Measurements from ENCODE around the gene HGFAC.

Gene HGFAC

GRCh38 chr4:3421470-3421869 is 20.3 kb upstream of the HGFAC start:
- Histone ChIP-seq H3K9me2 (replicated peaks; ENCODE audit: control insufficient read depth, low read length) (no peaks in the 10 kb centered on the region), H3K79me2 (ENCODE audit: control insufficient read depth, low read length) (no peaks in the 10 kb centered on the region), H3K27me3 (ENCODE audit: control insufficient read depth, low read length) (no peaks in the 10 kb centered on the region), H3K4me1 (ENCODE audit: control insufficient read depth, low read length) (no peaks in the 10 kb centered on the region), H3K4me3 (ENCODE audit: low read length) (no peak overlapping the region), H3K27ac (ENCODE audit: low read depth, low read length) (no peak overlapping the region), H3K36me3 (ENCODE audit: control insufficient read depth, low read length) (no peaks in the 10 kb centered on the region), H3F3A (ENCODE audit: control insufficient read depth, insufficient read depth) (no peaks in the 10 kb centered on the region), H4K20me1 (ENCODE audit: control insufficient read depth, insufficient read depth, low read depth, low read length) (no peaks in the 10 kb centered on the region), H3K4me2 (ENCODE audit: low read length) (no peak overlapping the region), H3K9me3 (ENCODE audit: control insufficient read depth, insufficient read depth, low read length) (no peaks in the 10 kb centered on the region)
- TF ChIP-seq, protein P1, sequence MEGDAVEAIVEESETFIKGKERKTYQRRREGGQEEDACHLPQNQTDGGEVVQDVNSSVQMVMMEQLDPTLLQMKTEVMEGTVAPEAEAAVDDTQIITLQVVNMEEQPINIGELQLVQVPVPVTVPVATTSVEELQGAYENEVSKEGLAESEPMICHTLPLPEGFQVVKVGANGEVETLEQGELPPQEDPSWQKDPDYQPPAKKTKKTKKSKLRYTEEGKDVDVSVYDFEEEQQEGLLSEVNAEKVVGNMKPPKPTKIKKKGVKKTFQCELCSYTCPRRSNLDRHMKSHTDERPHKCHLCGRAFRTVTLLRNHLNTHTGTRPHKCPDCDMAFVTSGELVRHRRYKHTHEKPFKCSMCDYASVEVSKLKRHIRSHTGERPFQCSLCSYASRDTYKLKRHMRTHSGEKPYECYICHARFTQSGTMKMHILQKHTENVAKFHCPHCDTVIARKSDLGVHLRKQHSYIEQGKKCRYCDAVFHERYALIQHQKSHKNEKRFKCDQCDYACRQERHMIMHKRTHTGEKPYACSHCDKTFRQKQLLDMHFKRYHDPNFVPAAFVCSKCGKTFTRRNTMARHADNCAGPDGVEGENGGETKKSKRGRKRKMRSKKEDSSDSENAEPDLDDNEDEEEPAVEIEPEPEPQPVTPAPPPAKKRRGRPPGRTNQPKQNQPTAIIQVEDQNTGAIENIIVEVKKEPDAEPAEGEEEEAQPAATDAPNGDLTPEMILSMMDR (IDR thresholded peaks at IDR 0.05; ENCODE audit: low read depth, low read length, poor library complexity, severe bottlenecking), result no peak
- TF ChIP-seq EZH2phosphoT487 (IDR thresholded peaks at IDR 0.05; ENCODE audit: borderline replicate concordance, low read length), result no peak

GRCh38 chr4:3422241-3422801 is 19.4 kb upstream of the HGFAC start:
- Histone ChIP-seq H3K36me3 (ENCODE audit: control insufficient read depth, low read length) (no peaks in the 10 kb centered on the region), H3K9me2 (replicated peaks; ENCODE audit: control insufficient read depth, low read length) (no peaks in the 10 kb centered on the region), H3K27me3 (ENCODE audit: control insufficient read depth, low read length) (no peaks in the 10 kb centered on the region), H3K4me3 (ENCODE audit: low read length) (no peak overlapping the region), H3F3A (ENCODE audit: control insufficient read depth, insufficient read depth) (no peaks in the 10 kb centered on the region), H3K9me3 (ENCODE audit: control insufficient read depth, insufficient read depth, low read length) (no peaks in the 10 kb centered on the region), H3K4me1 (ENCODE audit: control insufficient read depth, low read length) (no peaks in the 10 kb centered on the region), H4K20me1 (ENCODE audit: control insufficient read depth, insufficient read depth, low read depth, low read length) (0 out of 2 replicates have a peak, but pooled peaks cover 4% of the 10 kb centered on the region), H3K79me2 (ENCODE audit: control insufficient read depth, low read length) (no peaks in the 10 kb centered on the region), H3K27ac (ENCODE audit: low read depth, low read length) (no peak overlapping the region), H3K4me2 (ENCODE audit: low read length) (no peak overlapping the region)
- no peak for TF ChIP-seq EZH2phosphoT487 (IDR thresholded peaks at IDR 0.05; ENCODE audit: borderline replicate concordance, low read length)
- TF ChIP-seq, protein P1 (IDR thresholded peaks at IDR 0.05; ENCODE audit: low read depth, low read length, poor library complexity, severe bottlenecking), result no peak

DNA sequence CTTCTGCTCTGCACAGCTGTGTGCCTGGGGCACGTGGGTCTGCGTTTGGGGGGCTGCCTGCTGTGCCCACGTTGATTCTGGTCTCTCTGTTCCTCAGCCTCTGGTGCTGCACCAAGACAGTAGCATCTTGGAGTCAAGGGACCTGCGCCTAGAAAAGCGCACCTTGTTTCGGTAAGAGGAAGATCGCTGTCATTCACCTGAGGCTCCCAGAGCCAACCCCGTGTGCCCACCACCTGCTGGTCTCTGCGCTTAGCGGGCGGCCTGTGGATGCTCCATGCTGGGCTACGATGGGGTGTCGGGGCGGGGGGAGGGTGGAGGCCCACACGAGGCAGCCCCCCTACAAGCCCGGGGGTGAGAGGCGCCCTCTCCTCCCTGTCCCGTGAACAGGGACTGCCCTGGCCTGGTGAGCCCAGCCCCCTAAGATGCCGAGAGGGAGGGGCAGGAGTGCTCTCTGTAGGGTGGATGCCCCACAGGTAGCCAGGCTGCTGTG is 18.9 kb upstream of the HGFAC start:
- no peaks in the 10 kb centered on the region for H3K27me3 ChIP-seq (ENCODE audit: control insufficient read depth, low read length)
- TF ChIP-seq, protein P1 (IDR thresholded peaks at IDR 0.05; ENCODE audit: low read depth, low read length, poor library complexity, severe bottlenecking), result no peak
- TF ChIP-seq EZH2phosphoT487 (IDR thresholded peaks at IDR 0.05; ENCODE audit: borderline replicate concordance, low read length), result no peak
- H3K4me3 ChIP-seq (ENCODE audit: low read length), result no peak overlapping the region
- no peaks in the 10 kb centered on the region for H3K4me1 ChIP-seq (ENCODE audit: control insufficient read depth, low read length)
- no peak overlapping the region for H3K27ac ChIP-seq (ENCODE audit: low read depth, low read length)
- no peaks in the 10 kb centered on the region for H3K36me3 ChIP-seq (ENCODE audit: control insufficient read depth, low read length)
- H3K9me2 ChIP-seq (replicated peaks; ENCODE audit: control insufficient read depth, low read length), result no peaks in the 10 kb centered on the region
- no peak overlapping the region for H3K4me2 ChIP-seq (ENCODE audit: low read length)
- H3F3A ChIP-seq (ENCODE audit: control insufficient read depth, insufficient read depth), result no peaks in the 10 kb centered on the region
- no peaks in the 10 kb centered on the region for H3K9me3 ChIP-seq (ENCODE audit: control insufficient read depth, insufficient read depth, low read length)
- 0 out of 2 replicates have a peak, but pooled peaks cover 4% of the 10 kb centered on the region for H4K20me1 ChIP-seq (ENCODE audit: control insufficient read depth, insufficient read depth, low read depth, low read length)
- no peaks in the 10 kb centered on the region for H3K79me2 ChIP-seq (ENCODE audit: control insufficient read depth, low read length)
